Activated CD4-positive, alpha-beta T cell treated with anti-CD3 and anti-CD28 coated beads, Interleukin-2, amount 50 U/mL, for 4 hours (primary cell): Measurements from ENCODE around the gene NTMT2.
"Not testable (repeated sequence)": the region's sequence is repeated elsewhere in the genome, so short reads cannot be mapped to it uniquely, and the experiment has no call there.

Experiments
- DNase-seq, 2 experiments: peaks; one replicate each; pipeline ENCODE4 v3.0.0-alpha.2; 2020

NTMT2 gene

DNA sequence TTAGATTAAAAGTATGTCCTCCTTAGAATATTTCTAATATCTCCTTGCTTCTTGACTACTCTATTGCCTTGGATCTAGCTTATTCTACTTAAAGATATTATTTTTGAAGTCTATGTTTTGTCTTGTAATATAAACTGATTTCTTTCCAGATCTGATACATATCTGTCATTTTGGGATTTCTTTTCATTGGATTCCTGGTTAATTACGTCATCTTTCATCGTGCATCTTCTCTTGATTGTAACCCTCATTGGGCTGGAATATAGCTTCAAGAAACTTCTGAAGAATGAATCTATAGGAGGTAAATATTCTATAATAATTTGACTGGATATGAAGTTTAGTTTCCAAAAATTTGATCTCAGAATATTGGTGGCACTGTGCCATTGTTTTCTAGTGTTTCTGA, 12.1 kb downstream of the NTMT2 start:
- no peak for DNase-seq

DNA sequence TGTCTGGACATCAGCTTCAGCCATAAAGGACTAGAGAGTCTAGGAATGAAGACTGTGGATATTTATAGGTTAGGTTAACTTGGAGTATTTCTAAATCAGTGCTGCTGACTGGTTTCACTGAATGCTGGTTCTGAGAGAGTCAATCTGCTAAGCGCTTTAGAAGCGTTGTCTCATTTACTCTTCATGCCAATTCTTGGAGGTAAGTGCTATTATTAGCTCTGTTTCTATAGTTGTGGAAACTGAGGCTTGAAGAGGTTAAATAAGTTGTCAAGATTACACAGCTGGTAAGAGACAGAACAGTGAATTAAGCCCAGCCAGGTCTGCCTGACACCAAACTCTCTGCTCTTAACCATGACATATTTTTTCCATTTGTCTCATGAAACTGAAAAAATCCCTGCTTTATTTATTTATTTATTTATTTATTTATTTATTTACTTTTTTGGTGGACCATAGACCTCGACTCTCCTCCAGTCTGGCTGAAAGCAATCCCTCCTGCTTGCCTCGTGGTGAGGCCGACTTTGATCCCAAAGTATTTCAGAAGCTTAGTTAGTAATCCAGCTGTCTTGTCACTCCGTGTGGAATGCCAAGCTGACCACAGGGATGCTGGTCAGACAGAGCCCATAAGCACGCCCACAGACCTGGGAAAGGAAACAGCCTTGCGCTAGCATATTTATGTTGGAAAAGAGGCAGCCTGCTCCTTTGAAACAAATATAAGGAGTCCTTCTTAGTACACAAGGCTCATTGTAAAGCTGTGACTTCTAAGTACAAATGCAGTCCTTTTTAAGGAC, 16.9 kb downstream of the NTMT2 start:
- DNase-seq: no peak

DNA sequence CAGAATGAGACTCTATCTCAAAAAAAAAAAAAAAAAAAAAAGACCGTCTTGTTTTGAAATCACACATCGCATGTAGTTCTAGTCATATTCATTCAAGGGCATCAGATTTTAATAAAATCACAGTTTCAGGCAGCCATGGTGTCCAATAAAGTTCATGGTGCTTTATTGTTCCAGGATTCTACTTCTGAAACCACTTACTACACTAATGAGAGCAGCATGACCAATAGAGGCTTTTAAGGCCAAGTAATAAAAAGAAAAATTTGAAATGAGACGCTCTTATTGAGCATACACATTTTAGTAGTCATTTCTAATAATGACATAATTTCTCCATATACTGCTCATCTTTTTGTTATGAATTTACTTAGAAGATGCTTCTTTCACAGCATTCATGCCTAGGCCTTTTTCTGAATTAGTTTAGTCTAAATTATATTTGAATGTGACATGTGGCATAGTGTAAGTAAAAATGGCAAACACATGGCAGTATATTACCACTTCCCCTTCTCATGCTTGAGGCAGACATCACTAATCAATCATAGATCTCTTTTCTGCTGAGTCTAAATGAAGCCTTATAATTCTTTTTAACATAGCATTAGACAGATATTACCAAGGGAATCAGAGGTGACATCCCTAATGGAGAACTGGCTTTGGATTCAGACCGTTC, 18.5 kb downstream of the NTMT2 start:
- DNase-seq: no peak

DNA sequence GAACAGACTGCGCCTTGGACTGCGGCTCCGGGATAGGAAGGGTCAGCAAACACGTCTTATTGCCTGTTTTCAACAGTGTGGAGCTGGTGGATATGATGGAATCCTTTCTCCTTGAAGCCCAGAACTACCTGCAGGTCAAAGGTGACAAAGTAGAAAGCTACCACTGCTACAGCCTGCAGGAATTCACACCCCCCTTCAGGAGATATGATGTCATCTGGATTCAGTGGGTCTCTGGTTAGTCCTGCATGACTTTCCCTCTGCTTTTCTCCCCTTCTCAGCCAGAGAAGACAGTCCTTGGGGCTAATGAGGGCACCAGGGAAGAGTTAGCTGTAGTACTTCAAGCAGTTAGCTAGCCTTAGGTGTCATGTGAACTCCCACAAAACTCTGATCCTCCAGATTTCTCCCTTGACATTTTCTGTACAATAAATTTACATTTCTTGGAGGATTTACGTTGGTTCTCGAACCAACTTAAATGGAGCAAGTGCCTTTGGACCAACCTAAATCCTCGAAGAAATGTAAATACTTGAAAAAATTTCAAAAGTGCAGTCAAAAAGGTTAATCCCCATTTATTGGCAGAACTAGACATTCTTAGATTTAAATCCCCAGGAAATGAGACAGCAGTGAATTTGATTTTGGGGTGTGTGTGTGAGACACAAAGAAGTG, 20.9 kb downstream of the NTMT2 start:
- no peak for DNase-seq

DNA sequence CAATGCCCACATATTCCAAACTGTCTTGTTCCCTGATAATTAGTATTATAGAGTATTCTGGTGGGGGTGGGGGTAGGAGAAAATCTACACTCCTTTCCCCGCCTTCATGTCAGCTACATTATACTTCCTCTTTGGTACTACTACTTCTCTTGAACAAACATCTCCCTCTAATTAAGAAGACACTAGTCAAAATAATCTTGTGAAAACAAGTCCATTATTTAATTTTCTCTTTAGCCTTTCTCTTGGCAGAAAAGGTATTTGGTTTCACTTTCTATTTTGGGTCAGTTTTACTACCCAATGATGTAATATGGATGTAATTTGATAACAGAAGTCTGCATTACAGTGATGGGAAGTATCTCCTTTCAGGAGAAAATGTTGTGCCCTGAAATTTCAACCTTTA, 22.5 kb downstream of the NTMT2 start:
- DNase-seq: no peak

DNA sequence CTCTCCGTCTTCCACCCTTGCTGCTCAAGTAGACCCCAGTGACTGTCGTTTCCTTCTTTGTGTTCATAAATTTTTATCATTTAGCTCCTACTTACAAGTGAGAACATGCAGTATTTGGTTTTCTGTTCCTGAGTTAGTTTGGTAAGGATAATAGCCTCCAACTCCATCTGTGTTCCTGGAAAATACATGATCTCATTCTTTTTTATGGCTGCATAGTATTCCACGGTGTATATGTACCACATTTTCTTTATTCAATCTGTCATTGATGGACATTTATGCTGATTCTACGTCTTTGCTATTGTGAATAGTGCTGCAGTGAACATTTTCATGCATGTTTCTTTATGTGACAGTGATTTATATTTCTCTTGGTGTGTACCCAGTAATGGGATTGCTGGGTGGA, 24.8 kb downstream of the NTMT2 start:
- not testable (repeated sequence) for DNase-seq

DNA sequence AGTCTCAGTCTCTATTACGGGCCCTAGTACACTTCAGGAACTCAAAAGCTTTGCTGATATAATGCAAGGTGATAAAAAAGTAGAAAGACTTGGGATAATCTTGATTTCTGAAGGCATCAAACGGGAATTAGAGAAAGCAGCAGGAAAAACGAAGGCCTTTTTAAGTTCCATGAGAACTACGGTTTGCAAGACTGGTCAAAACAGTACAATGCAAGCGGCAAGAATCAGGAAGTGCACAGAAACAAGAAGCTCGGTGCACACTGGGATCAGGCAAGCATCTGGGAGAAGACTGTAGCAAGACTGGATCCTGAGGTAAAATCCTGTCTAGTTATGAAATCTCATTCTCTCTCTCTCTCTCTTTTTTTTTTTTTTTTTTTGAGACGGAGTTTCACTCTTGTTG, 28.6 kb downstream of the NTMT2 start:
- DNase-seq: no peak

DNA sequence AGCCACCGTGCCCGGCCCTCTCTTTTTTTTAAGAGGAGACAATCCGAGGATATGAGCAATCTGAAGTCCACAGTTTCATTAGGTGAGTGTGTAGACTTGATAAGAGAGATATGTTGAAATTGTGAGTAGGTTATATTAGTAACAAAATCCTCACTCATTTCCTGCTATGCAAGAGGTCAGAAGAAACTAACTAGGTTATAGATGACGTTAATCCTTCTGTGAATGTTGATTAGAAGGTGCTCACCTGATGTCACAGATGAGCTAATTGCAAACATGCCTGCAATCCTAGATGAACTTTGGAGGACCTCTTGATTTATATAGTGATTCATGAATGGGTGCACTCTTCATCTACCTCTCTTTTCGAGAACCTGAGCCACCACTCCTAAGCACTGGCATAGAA, 29.3 kb downstream of the NTMT2 start:
- DNase-seq: no peak

DNA sequence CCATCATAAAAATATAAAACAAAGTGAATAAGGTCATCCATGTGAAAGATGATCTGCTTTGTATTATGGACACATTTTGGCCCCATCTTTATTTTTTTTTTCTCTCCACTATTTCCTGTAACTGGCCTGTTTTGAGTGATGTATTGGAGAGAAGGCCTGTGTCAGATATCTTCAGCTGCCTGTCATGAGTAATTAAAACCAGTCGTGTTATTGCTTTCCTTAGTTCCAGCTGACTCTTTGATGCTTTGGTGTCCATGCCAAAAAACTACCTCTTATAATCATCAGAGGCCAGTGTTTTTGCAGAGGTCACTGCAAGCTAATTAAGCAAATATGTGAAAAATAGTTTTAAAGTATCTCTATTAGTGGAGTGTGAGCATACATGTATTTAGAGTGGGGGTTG, 29.7 kb downstream of the NTMT2 start:
- DNase-seq: no peak

DNA sequence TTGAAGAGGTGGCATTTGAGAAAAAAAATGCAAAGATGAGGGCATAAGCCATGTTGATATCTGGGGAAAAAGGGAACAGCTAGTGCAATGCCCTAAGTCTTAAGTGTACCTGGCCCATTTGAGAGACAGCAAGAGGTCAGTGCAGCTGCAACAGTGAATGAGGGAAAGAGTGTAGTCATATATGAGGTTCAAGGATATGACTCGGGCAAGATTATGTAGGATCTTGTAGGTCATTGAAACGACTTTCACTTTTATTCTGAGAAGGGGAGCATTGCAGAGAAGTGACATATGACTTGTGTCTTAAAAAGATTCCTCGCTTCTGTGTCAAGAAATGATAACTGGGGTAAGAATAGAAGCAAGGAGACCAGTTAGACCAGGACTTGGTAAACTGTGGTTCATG, 31.0 kb downstream of the NTMT2 start:
- no peak for DNase-seq

DNA sequence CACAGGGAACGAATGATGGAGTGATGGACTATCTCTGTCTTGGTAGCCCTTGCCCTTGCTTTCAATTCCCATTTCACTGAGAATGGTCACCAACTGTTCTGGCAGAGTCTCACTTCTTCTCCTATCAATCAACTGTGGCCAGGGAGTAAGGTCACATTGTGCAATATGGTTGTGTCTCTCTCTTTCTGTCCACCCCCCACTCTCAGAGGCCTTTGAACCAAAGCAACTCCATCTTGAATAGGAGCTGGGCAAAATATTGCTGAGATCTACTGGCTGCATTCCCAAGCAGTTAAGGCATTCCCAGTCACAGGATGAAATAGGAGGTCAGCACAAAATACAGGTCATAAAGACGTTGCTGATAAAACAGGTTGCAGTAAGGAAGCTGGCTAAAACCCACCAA, 36.7 kb downstream of the NTMT2 start:
- no peak for DNase-seq

DNA sequence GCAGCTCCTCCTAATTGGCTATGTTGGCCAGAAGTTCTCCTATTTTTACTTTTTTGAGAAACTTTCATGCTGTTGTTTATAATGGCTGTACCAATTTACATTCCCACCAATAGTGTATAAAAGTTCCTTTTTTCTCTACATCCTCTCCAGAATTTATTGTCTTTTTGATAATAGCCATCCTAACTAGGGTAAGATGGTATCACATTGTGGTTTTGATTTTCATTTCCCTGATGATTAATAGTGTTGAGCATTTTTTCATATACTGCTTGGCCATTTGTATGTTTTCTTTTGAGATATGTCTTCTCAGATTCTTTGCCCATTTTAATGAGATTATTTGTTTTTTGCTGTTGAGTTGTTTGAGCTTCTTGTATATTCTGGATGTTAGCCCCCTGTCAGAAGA, 46.8 kb downstream of the NTMT2 start:
- no peak for DNase-seq

DNA sequence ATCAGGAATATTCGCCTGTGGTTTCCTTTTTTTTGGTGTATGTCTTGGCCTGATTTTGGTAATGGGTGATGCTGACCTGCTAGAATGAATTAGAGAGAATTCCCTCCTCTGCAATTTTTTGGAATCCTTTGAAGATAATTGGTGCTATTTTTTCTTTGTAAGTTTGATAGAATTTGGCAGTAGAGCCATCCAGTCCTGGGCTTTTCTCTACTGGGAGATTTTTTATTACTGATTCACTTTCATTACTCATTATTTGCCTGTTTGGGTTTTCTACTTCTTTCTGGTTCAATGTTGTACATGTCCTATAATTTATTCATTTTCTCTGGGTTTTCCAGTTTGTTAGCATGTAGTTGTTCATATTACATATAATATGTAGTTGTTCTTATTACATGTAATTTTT, 48.7 kb downstream of the NTMT2 start:
- no peak for DNase-seq

DNA sequence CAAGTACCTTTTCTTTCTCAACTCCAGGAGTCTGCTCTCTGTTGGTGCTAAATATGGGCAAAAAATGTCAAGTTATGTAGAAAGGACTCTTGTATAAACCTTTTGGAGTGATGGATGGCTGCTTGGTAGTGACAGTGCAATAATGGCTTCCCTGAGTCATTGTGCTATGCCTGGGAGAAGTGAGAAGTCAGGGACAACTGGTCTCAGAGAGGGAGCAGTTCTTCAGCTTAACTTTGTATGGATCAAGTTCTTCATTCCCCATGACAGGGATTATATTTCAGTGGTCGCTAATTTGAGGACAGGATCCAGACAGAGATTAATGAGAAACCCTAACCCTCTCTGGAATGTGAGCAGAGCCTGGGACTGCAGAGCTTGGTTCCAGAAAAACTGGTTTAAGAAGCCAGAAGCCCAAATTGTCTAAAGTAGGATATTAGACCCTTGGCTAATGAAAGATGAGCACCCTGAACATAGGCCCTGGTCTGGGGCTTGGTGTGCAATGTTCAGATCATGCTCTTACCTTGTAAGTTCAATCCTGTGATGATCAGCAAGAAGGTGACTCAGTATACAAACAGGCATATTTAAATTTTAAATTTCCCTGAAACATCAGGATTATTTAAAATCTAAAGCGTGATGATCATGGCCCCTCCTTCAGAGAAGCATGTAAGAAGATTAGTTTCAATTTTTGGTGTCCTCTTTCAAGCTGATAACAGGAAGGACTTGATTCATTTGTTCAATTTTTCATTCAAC, 50.9 kb downstream of the NTMT2 start:
- DNase-seq: no peak

DNA sequence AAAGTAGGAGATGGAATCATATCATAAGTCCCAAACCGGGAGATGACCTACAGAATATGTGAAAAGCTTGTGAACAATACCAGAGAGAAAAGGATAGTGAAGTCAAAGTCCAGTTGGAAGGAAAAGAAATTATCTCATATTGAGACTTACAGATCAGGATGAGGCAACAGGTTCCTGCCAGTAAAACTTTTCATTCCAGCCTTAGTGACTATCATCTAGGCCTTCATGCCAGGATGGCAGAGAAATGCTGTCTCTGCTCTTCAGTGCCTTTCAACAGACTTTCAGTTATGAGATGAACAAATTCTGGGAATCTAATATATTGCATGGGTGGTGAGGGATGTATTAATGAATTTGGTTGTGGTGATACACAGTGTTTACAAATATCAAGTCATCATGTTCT, 52.3 kb downstream of the NTMT2 start:
- DNase-seq: no peak

DNA sequence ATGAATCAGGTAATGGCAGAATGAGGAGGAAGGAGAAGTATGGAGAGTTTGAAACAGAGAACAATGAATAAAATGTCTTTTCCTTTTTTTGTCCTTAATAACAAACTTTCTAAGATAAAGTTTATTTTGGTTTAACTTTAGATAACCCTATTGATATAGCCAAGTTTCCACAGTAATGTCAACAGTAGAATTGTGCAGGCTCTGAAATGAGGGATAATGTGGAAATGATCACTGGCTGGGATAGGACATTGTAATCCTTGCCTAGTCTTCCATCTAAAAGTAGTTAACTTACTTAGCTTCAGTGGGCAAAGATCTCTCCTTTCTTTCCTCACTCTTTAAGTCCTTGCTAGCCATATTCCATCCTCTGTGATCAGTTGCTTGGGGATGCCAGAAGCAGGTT, 52.8 kb downstream of the NTMT2 start:
- DNase-seq: no peak

DNA sequence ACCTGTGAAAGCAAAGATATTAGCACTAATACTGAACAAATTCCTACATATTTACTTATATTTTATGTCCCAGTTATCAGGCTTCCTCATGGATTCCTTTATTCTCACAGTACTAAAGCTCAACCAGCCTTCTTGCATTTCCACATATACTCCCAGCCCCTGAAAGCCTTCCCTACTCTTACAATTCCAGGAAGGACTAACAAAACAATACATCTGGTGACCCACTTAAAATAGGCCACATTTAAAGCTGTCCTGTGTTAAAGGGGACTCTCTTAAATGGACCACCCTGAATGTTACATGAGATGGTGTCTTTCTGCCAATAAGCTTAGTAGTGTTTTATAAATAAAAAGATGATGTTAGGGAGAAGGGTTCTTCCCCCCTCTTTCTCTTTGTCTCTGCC, 54.4 kb downstream of the NTMT2 start:
- DNase-seq: no peak

DNA sequence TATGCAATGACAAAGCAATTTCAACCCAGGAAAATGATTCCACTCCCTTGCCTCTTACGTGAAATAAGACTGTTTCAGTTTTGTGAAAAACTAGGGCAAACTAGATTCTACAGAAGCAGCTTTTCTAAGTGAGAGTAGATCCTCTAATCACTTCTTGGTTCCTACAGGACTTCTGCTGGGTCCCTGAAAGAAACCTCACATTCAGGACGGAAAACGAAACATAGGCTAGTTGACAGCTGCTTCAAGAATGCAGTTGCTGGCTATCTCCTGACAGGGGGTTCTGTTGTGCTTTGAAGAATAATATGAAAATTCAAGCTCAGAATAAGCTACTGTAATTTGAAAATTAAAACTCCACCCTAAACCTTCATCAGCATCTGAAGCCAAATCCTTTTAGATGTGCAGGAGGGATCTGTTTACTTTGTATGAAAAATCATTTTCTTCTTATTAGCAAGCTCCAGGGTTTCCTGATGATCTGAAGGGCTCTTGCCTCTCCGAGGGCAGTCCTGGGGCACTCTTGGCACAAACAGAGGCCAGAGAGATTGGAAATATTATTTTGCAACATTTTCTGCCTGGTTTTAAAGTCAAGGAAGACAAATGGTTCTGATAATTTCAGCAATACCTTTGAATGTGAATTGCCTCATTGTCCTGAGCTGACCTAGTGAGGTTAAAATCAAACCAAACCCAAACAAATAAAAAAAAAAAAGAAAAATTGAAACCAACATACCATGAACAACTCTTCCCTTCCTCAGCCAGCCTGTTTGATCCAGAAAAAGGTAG, 55.0 kb downstream of the NTMT2 start:
- no peak for DNase-seq

DNA sequence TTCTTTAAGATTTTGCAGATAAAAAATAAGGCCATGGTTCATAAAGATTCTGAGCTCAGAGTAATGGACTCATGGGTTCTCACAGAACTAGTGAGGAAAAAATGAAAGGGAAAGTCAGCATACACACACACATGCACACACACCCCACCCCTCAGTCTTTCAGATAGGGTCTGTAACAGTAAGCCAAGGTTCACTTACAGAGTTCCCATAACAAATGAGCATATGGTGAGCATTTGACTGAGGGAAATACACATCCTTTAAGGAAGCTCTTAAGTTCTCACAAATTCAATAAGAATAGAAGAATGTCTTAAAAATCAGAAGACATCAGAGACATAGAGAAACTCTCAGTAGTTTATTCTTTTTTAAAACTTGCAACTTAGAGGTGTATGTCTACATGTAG, 57.9 kb downstream of the NTMT2 start:
- no peak for DNase-seq

DNA sequence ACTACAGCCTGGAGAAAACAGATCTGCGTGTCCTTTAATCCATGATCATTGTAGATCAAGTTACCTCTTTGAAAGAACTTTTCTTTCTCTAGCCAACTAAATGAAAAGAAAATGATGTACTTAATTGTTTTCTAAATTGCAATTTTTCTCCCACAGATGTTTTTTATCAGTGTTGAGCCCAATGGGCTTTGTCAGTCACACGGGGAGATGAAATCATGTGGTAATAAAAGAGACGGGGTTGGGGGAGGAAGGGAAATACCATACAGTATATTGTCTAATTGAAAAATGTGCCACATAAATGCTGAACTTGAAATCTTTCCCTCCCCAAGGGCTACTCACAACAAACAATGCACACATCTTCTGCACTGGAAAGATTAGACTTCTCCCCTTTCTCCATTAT, 58.4 kb downstream of the NTMT2 start:
- no peak for DNase-seq

DNA sequence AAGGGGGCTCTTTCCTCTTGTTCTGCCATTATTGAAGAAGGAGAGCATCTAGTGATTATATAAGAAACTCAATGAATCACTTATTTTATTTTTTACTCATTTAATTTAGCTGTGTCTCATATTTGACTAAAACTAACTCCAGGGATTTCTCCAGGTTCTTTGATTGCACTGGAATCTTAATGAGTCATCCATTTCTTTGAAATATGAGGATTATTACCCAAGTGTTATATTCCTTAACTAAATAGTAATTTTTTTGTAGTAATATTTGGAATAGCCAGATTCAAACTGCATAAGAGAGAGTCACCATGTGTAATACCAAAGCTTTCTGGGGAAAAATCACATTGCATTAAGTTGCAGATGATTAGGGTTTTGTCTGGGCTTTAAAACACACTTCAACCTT, 59.5 kb downstream of the NTMT2 start:
- no peak for DNase-seq

DNA sequence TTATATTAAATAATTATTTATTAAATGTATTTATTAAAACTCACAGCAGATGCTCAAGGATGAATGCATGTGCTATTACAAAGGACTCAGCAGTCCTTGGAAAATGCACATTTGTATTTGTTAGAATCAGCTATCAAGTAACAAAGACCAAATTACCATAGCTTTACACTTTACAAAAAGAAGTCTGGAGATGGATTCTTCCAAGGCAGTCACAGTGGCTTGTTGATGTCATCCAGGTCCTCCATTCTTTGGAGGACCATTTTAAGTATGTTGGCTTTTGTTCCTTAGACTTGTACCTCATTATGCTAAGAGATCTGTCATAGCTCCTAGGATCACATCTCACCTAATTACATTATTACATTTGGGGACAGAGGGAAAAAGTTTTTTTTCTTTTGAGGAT, 63.4 kb downstream of the NTMT2 start:
- DNase-seq: no peak

DNA sequence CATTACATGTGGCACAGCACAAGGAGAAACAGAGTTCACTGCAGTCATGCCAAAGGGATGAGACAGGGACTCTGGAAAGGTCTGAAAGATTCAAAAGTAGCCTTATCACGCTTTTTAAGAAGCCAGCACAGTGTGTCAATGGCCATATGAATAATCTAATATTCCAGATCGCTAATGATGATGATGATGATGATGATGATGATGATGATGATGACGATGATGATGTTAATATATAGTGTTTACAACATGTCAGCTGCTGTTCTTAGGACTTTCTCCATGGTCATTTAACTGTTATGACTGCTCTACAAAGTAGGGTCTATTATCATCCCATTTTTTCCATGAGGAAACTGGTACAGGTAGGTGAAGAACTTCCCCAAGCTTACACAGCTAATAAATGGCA, 64.4 kb downstream of the NTMT2 start:
- no peak for DNase-seq
